ENCODE results near the gene CYP3A5.

CYP3A5 gene

GRCh38 chr7:99605527-99605926 lies 74.3 kb downstream of the CYP3A5 start:
- DNase-seq, result no peak

- no peak for DNase-seq
These were observed 78.0 kb downstream of the CYP3A5 start for GRCh38 chr7:99601656-99602310.

GRCh38 chr7:99599836-99600235 lies 80.0 kb downstream of the CYP3A5 start:
- no peak for DNase-seq
